K562 (cell line): ENCODE results near the gene DNAH8. TPM values are rescaled to one million over a fixed set of nuclear protein-coding genes. Genes with fewer than 3 reads are reported as not detected.

Source experiments
- POLR2AphosphoS2 ChIP-seq: IDR thresholded peaks from 2 replicates; pipeline ENCODE4 v1.6.1; 2012; ENCODE audit warnings: low read length, improper control_type of control experiment
- TFAM ChIP-seq: fragments of 250-450 bp; sonication (Bioruptor Pico); conservative IDR thresholded peaks from 2 replicates; pipeline ENCODE4 v1.5.0; 2021; ENCODE audit warnings: mild to moderate bottlenecking, moderate library complexity
- polyA plus RNA-seq, 8 experiments: library from polyadenylated mRNA; depleted of rRNA in 4 of 8; stranded (reverse) in 5 of 8; unstranded in 3 of 8; fragments of >200 nt; fragmentation: Nextera tagmentation in 2 of 8; fragmentation: Illumina TruSeq in 1 of 8; extraction: Ambion mirVana in 2 of 8; extraction: Trizol in 1 of 8; gene quantifications; 2 replicates each; pipeline versions ENCODE4 v1.2.1 to v1.2.3, GENCODE V29; 2011 to 2014; ENCODE audit warnings: inconsistent platforms in 1 of 8, missing spikeins in 1 of 8
- total RNA-seq, 7 experiments: library from RNA; depleted of rRNA in 6 of 7; stranded (reverse); fragments of >200 nt in 6 of 7; fragmentation: Illumina TruSeq in 2 of 7; extraction: Trizol in 2 of 7; gene quantifications; 2 replicates each; pipeline versions ENCODE4 v1.2.1 to v1.2.3, GENCODE V29; 2011 to 2021; ENCODE audit warnings: low replicate concordance in 1 of 7
- TF ChIP-seq, protein P1 (sequence below), 3 experiments: fragments of 200-800 bp in 1 of 3; fragments of 250-450 bp in 1 of 3; fragments of 450-650 bp in 1 of 3; sonication (Bioruptor Pico) in 1 of 3; sonication (Bioruptor generic) in 1 of 3; formaldehyde crosslinking in 1 of 3; IDR thresholded peaks; 2 replicates each; pipeline versions ENCODE4 v1.6.1 to v1.8.0; 2016 to 2022; ENCODE audit warnings: mild to moderate bottlenecking in 2 of 3, missing genetic modification characterization in 2 of 3, missing compliant biosample characterization in 1 of 3, moderate library complexity in 1 of 3
- TF ChIP-seq, protein P2 (sequence below): fragments of 200-800 bp; sonication (Bioruptor generic); IDR thresholded peaks from 2 replicates; pipeline ENCODE4 v1.6.1; 2016; ENCODE audit warnings: missing genetic modification characterization, missing compliant biosample characterization

Gene DNAH8
- total and polyA plus RNA-seq, 9 of the 15 experiments (the other 6 are each of a cell fraction or from before 2014, with no cell fraction given), result 1.2 to 4.2 (median 2.9) TPM

- TF ChIP-seq POLR2AphosphoS2 (no peak), TFAM (CRISPR knock-in tag) (no peak)
- TF ChIP-seq, protein P1, sequence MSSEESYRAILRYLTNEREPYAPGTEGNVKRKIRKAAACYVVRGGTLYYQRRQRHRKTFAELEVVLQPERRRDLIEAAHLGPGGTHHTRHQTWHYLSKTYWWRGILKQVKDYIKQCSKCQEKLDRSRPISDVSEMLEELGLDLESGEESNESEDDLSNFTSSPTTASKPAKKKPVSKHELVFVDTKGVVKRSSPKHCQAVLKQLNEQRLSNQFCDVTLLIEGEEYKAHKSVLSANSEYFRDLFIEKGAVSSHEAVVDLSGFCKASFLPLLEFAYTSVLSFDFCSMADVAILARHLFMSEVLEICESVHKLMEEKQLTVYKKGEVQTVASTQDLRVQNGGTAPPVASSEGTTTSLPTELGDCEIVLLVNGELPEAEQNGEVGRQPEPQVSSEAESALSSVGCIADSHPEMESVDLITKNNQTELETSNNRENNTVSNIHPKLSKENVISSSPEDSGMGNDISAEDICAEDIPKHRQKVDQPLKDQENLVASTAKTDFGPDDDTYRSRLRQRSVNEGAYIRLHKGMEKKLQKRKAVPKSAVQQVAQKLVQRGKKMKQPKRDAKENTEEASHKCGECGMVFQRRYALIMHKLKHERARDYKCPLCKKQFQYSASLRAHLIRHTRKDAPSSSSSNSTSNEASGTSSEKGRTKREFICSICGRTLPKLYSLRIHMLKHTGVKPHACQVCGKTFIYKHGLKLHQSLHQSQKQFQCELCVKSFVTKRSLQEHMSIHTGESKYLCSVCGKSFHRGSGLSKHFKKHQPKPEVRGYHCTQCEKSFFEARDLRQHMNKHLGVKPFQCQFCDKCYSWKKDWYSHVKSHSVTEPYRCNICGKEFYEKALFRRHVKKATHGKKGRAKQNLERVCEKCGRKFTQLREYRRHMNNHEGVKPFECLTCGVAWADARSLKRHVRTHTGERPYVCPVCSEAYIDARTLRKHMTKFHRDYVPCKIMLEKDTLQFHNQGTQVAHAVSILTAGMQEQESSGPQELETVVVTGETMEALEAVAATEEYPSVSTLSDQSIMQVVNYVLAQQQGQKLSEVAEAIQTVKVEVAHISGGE (CRISPR knock-in tag; IDR thresholded peaks at IDR 0.05), result no peak
- TF ChIP-seq, protein P2, sequence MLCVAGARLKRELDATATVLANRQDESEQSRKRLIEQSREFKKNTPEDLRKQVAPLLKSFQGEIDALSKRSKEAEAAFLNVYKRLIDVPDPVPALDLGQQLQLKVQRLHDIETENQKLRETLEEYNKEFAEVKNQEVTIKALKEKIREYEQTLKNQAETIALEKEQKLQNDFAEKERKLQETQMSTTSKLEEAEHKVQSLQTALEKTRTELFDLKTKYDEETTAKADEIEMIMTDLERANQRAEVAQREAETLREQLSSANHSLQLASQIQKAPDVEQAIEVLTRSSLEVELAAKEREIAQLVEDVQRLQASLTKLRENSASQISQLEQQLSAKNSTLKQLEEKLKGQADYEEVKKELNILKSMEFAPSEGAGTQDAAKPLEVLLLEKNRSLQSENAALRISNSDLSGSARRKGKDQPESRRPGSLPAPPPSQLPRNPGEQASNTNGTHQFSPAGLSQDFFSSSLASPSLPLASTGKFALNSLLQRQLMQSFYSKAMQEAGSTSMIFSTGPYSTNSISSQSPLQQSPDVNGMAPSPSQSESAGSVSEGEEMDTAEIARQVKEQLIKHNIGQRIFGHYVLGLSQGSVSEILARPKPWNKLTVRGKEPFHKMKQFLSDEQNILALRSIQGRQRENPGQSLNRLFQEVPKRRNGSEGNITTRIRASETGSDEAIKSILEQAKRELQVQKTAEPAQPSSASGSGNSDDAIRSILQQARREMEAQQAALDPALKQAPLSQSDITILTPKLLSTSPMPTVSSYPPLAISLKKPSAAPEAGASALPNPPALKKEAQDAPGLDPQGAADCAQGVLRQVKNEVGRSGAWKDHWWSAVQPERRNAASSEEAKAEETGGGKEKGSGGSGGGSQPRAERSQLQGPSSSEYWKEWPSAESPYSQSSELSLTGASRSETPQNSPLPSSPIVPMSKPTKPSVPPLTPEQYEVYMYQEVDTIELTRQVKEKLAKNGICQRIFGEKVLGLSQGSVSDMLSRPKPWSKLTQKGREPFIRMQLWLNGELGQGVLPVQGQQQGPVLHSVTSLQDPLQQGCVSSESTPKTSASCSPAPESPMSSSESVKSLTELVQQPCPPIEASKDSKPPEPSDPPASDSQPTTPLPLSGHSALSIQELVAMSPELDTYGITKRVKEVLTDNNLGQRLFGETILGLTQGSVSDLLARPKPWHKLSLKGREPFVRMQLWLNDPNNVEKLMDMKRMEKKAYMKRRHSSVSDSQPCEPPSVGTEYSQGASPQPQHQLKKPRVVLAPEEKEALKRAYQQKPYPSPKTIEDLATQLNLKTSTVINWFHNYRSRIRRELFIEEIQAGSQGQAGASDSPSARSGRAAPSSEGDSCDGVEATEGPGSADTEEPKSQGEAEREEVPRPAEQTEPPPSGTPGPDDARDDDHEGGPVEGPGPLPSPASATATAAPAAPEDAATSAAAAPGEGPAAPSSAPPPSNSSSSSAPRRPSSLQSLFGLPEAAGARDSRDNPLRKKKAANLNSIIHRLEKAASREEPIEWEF (CRISPR knock-in tag), result no peak
Measured at GRCh38 chr6:39026175-39026574, 311.1 kb downstream of the DNAH8 start (continued).
